Testis (tissue), 3 donors: ENCODE measurements around the gene EXOG. TPM values are rescaled to one million over a fixed set of nuclear protein-coding genes. Genes with fewer than 3 reads are reported as not detected.
A peak's percentile ranks its signal among the peaks of the same experiment; 100 is the strongest.

Source experiments
- DNase-seq: peaks from one replicate; pipeline ENCODE4 v3.0.0-alpha.2; 2019
- H3K27ac ChIP-seq, 2 donors: fragments of 200-600 bp; sonication (generic); one replicate each; pipeline ENCODE4 v1.5.1; 2019
- H3K27me3 ChIP-seq: fragments of 200-600 bp; sonication (generic); one replicate; pipeline ENCODE4 v1.5.1; 2019
- H3K36me3 ChIP-seq: fragments of 200-600 bp; sonication (generic); one replicate; pipeline ENCODE4 v1.5.1; 2017; ENCODE audit warnings: low read depth; ENCODE audit errors: missing control alignments
- H3K4me1 ChIP-seq: fragments of 200-600 bp; sonication (generic); one replicate; pipeline ENCODE4 v1.5.1; 2019
- H3K4me3 ChIP-seq, 2 donors: fragments of 200-600 bp; sonication (generic); one replicate each; pipeline ENCODE4 v1.5.1; 2017 to 2019
- H3K9me3 ChIP-seq: fragments of 200-600 bp; sonication (generic); one replicate; pipeline ENCODE4 v1.5.1; 2017
- CTCF ChIP-seq, 3 experiments: fragments of 450-650 bp in 2 of 3; fragments of 200-600 bp in 1 of 3; sonication (generic) in 1 of 3; IDR thresholded peaks; one replicate each; pipeline ENCODE4 v1.5.1; 2016 to 2019; ENCODE audit warnings: antibody characterized with exemption in 3 of 3, mild to moderate bottlenecking in 2 of 3, moderate library complexity in 1 of 3
- POLR2A ChIP-seq: fragments of 450-650 bp; IDR thresholded peaks from one replicate; pipeline ENCODE4 v1.6.1; 2017; ENCODE audit warnings: antibody characterized with exemption, mild to moderate bottlenecking, moderate library complexity
- WGBS, 2 donors: methylation state at CpG; one replicate each; pipeline ENCODE4 v1.1.5; 2018; 5-methylcytosine and 5-hydroxymethylcytosine counted together
- intact Hi-C: fragments of 100-400 bp; cut with DNase I; formaldehyde crosslinking; loops from one replicate; pipeline ENCODE4 v1.15.1; 2023; ENCODE audit warnings: low total_unique reads
- polyA plus RNA-seq: library from polyadenylated mRNA; stranded (reverse); fragments of 350-450 nt; fragmentation: Illumina TruSeq; extraction: RNeasy Lipid Tissue Mini Kit (QIAGEN cat#74804); gene quantifications from one replicate; pipeline ENCODE4 v1.2.3, GENCODE V29; 2014; ENCODE audit warnings: low read depth, low replicate concordance; ENCODE audit not compliant: insufficient read depth
- total RNA-seq, 2 donors: library from RNA; depleted of rRNA; stranded (reverse); fragments of >200 nt; gene quantifications; one replicate each; pipeline ENCODE4 v1.2.3, GENCODE V29; 2016

Gene EXOG
- total and polyA plus RNA-seq, 3 donors from 2014 or later, result 14.8 to 17.3 (median 15.7) TPM

DNA sequence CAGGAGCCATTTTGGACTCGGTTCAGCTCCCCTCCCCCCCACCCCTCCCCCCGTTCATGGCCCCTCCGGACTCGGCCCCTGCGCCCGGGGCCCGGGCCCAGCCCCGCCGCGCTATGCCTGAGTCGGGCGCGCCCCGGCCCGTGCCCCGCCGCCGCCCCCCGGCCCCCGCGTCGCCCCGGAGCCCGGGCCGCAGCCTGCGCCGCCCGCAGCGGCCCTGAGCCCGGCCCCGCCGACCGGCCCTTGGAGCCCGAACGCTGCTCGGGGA, 42.3 kb upstream of the EXOG start:
- peak overlapping the region in 1 of 2 donors; percentile 95 for H3K27ac ChIP-seq
- 4% methylated on average over 5 of the region's 36 CpGs; no CpG with 5 or more reads in 1 of the 2 donors for WGBS, 2 donors
- intact Hi-C loops, result no loop called here
- TF ChIP-seq CTCF (IDR thresholded peaks at IDR 0.05), result no peak
- no peak for TF ChIP-seq POLR2A
- H3K4me3 ChIP-seq, result peak overlapping the region; percentile 89 to 90
- peaks cover 39% of the 10 kb centered on the region for H3K4me1 ChIP-seq
- no peaks in the 10 kb centered on the region for H3K27me3 ChIP-seq
- H3K9me3 ChIP-seq, result no peaks in the 10 kb centered on the region
- no peaks in the 10 kb centered on the region for H3K36me3 ChIP-seq
- DNase-seq, result no peak

DNA sequence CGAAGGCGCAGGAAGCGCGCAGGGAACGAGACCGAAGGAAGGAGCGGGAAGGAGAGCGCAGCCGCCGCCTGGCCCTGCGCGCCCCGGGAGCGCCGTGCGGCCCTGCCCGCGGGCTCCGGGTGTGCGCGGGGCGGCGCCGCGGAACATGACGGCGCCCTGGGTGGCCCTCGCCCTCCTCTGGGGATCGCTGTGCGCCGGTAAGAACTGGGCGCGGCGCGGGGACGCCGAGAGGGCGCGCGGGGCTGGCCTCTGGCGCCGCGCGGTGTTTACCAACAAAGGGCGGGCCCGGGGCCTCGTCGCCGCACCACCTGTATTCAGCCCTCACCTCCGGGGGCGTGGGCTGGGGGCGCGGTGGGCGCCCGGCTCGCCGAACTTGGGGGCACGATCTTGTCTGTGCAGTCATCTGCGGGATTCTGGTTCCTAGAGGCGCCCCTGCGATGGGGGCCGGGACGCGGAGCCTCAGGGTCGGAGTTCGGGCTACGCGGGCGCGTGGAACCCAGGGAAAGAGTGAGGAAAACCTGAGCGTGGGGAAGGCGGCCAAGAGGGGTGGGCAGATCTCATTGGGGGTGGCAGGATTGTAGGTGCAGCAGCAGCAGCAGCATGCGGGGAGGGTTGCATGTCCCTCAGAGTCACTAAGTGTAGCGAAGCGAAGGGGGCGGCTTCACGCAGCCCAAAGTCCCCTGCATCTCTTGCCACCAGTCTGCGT, 41.8 kb upstream of the EXOG start:
- H3K27me3 ChIP-seq, result no peaks in the 10 kb centered on the region
- no peaks in the 10 kb centered on the region for H3K36me3 ChIP-seq
- H3K9me3 ChIP-seq, result no peaks in the 10 kb centered on the region
- H3K4me3 ChIP-seq, result peak overlapping the region; percentile 89 to 90
- WGBS, 2 donors, result 0 to 1% methylated on average over 15 to 74 of the region's 78 CpGs
- no peak for TF ChIP-seq POLR2A
- TF ChIP-seq CTCF (IDR thresholded peaks at IDR 0.05), result no peak
- peaks cover 41% of the 10 kb centered on the region for H3K4me1 ChIP-seq
- DNase-seq, result peak; percentile 39
- H3K27ac ChIP-seq, result peak overlapping the region; percentile 94 to 95
- intact Hi-C loops, result no loop called here

GRCh38 chr3:38454884-38455638, 41.1 kb upstream of the EXOG start:
- peak; percentile 93 for DNase-seq
- H3K4me3 ChIP-seq, result peak overlapping the region; percentile 89 to 90
- H3K36me3 ChIP-seq, result no peaks in the 10 kb centered on the region
- H3K4me1 ChIP-seq, result peaks cover 46% of the 10 kb centered on the region
- H3K27me3 ChIP-seq, result no peaks in the 10 kb centered on the region
- TF ChIP-seq CTCF (IDR thresholded peaks at IDR 0.05) (no peak), POLR2A (no peak)
- intact Hi-C loops, result no loop called here
- 1 to 2% methylated on average over 11 to 69 of the region's 72 CpGs for WGBS, 2 donors
- no peaks in the 10 kb centered on the region for H3K9me3 ChIP-seq
- peak overlapping the region; percentile 94 to 95 for H3K27ac ChIP-seq

- H3K4me3 ChIP-seq, result peak overlapping the region; percentile 89 to 90
- H3K36me3 ChIP-seq, result no peaks in the 10 kb centered on the region
- TF ChIP-seq CTCF (IDR thresholded peaks at IDR 0.05) (no peak), POLR2A (no peak)
- H3K9me3 ChIP-seq, result no peaks in the 10 kb centered on the region
- 9% methylated on average over 13 to 15 of the region's 15 CpGs for WGBS, 2 donors
- no peaks in the 10 kb centered on the region for H3K27me3 ChIP-seq
- peak; percentile 75 for DNase-seq
- peak overlapping the region; percentile 94 to 95 for H3K27ac ChIP-seq
- intact Hi-C loops, result no loop called here
- H3K4me1 ChIP-seq, result peaks cover 54% of the 10 kb centered on the region
These were observed 40.3 kb upstream of the EXOG start for GRCh38 chr3:38455639-38456430.
